Measurements from ENCODE around the gene AMIGO2.

GRCh38 chr12:47048541-47048940 is 31.2 kb downstream of the AMIGO2 start:
- no peak for TF ChIP-seq CTCF (conservative IDR thresholded peaks at IDR 0.05; ENCODE audit: low read depth, low read length)
- TF ChIP-seq EZH2 (IDR thresholded peaks at IDR 0.05; ENCODE audit: borderline replicate concordance, low read depth, low read length, poor library complexity, severe bottlenecking) = no peak

All from A673 (cell line).